NT2/D1 (cell line): ENCODE measurements around the gene MERTK.

Experiments used
- YY1 ChIP-seq: IDR thresholded peaks from 2 replicates; pipeline ENCODE4 v1.6.1; 2011; ENCODE audit not compliant: insufficient read length, insufficient read depth
- ZNF274 ChIP-seq: IDR thresholded peaks from 2 replicates; pipeline ENCODE4 v1.6.1; 2011; ENCODE audit warnings: mild to moderate bottlenecking, low read depth, low read length

- TF ChIP-seq YY1 (no peak), ZNF274 (no peak)
Measured at GRCh38 chr2:112053917-112054846, 155.8 kb downstream of the MERTK start.
